AG04450 (cell line): Measurements from ENCODE around the gene BCKDK. TPM values are rescaled to one million over a fixed set of nuclear protein-coding genes. Genes with fewer than 3 reads are reported as not detected.

Experiments used
- CTCF ChIA-PET: fragments of 300-600, 350-600 bp; formaldehyde crosslinking; extraction: SDS; loops from one replicate; lab custom pipeline; 2022; ENCODE audit warnings: antibody characterized with exemption, inconsistent platforms; lab: Charles Lee
- POLR2A ChIA-PET: fragments of 350-600 bp; formaldehyde crosslinking; extraction: SDS; loops from one replicate; lab custom pipeline; 2021; ENCODE audit warnings: antibody characterized with exemption, inconsistent platforms; lab: Yijun Ruan, JAX
- DNase-seq: peaks from one replicate; pipeline ENCODE4 v3.0.0-alpha.2; 2011; ENCODE audit warnings: low read depth, low spot score
- H3K27ac ChIP-seq: one replicate; pipeline ENCODE4 v1.5.1; 2012; ENCODE audit warnings: low read depth, low read length, control low read depth
- H3K27me3 ChIP-seq: one replicate; pipeline ENCODE4 v1.6.0; 2012; ENCODE audit warnings: low read length; ENCODE audit not compliant: control insufficient read depth, insufficient read depth
- H3K4me3 ChIP-seq: 2 replicates; pipeline ENCODE4 v1.5.1; 2011; ENCODE audit warnings: mild to moderate bottlenecking, low read depth, low read length, control low read depth
- H3K9me3 ChIP-seq: 2 replicates; pipeline ENCODE4 v1.5.1; 2012; ENCODE audit warnings: low read length; ENCODE audit not compliant: control insufficient read depth, insufficient read depth
- CTCF ChIP-seq: IDR thresholded peaks from 2 replicates; pipeline ENCODE4 v1.5.1; 2011; ENCODE audit warnings: low read depth, low read length, control low read depth, inconsistent platforms
- polyA plus RNA-seq: library from polyadenylated mRNA; depleted of rRNA; stranded (reverse); fragments of >200 nt; gene quantifications from 2 replicates; pipeline ENCODE4 v1.2.3, GENCODE V29; 2011

BCKDK gene
- polyA plus RNA-seq, 1 experiment = 31.6 TPM

GRCh38 chr16:31129568-31130335 is 21.6 kb downstream of the BCKDK start:
- DNase-seq = no peak
- H3K4me3 ChIP-seq = no peak overlapping the region
- no peaks in the 10 kb centered on the region for H3K9me3 ChIP-seq
- POLR2A ChIA-PET = interaction anchor here (0.7 kb wide), 1 partner anchor 13 kb away, joined by 3 read pairs; no protein-coding TSS in a partner anchor
- CTCF ChIA-PET = interaction anchor here (1.3 kb wide), 1 partner anchor 13 kb away, joined by 4 read pairs; no protein-coding TSS in a partner anchor
- H3K27me3 ChIP-seq = peaks cover under 1% of the 10 kb centered on the region
- no peak overlapping the region for H3K27ac ChIP-seq
- no peak for TF ChIP-seq CTCF

DNA sequence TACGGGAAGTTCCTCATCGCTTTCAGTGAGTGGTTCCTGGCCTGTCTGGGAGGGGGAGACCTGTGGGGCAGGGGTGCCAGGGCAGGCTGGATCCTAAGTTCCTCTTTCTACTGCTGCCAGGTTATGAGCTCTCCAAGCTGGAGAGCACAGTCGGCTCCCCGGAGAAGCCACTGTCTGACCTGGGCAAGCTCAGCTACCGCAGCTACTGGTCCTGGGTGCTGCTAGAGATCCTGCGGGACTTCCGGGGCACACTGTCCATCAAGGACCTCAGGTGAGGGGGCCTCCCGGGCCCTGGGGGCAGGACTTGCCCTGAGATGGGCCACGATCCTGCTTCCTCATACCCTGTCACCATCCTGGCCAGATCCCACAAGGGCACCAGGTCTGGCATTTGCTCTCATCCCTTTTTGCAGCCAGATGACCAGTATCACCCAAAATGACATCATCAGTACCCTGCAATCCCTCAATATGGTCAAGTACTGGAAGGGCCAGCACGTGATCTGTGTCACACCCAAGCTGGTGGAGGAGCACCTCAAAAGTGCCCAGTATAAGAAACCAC is 22.2 kb downstream of the BCKDK start:
- no peak for DNase-seq
- POLR2A ChIA-PET = no interaction called here
- CTCF ChIA-PET = interaction anchor here (1.3 kb wide), 1 partner anchor 12 kb away, joined by 4 read pairs; no protein-coding TSS in a partner anchor
- Histone ChIP-seq H3K27ac (no peak overlapping the region), H3K4me3 (no peak overlapping the region), H3K27me3 (peaks cover 2% of the 10 kb centered on the region), H3K9me3 (no peaks in the 10 kb centered on the region)
- TF ChIP-seq CTCF = no peak

- no peak for TF ChIP-seq CTCF
- H3K27me3 ChIP-seq = peaks cover 2% of the 10 kb centered on the region
- POLR2A ChIA-PET = no interaction called here
- no peak overlapping the region for H3K27ac ChIP-seq
- no peaks in the 10 kb centered on the region for H3K9me3 ChIP-seq
- DNase-seq = no peak
- H3K4me3 ChIP-seq = no peak overlapping the region
- CTCF ChIA-PET = interaction anchor here (1.3 kb wide), 1 partner anchor 12 kb away, joined by 4 read pairs; no protein-coding TSS in a partner anchor
Observed at GRCh38 chr16:31130899-31131298, 22.7 kb downstream of the BCKDK start.

DNA sequence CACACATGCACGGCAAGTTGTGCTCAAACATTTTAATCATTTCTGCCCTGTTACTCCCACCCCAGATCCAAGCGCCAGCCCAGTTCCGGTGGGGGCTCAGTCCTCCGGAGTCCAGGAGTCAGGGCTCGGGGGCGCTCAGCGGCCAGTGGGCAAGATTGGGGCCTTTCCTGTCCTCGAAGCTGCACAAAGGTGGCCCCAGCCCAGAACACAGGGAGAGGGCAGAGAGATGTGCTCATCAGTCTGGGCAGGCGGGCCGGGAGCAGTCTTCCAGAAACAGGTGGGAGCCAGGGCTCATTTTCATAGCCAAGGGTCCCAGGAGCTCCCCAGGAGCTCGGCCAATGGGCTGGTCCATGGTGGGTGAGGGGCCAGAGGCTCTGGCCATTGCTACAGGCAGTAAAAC is 23.2 kb downstream of the BCKDK start:
- Histone ChIP-seq H3K27ac (no peak overlapping the region), H3K27me3 (peaks cover 2% of the 10 kb centered on the region), H3K9me3 (no peaks in the 10 kb centered on the region), H3K4me3 (no peak overlapping the region)
- ChIA-PET POLR2A (interaction anchor here (1.3 to 1.7 kb wide), 2 partner anchors 11 to 14 kb away, joined by 3 read pairs; partner anchors contain the start of gene KAT8), CTCF (no interaction called here)
- no peak for DNase-seq
- no peak for TF ChIP-seq CTCF

- POLR2A ChIA-PET = interaction anchor here (1.3 to 1.7 kb wide), 2 partner anchors 10 to 15 kb away, joined by 3 read pairs; partner anchors contain the start of gene KAT8
- Histone ChIP-seq H3K9me3 (no peaks in the 10 kb centered on the region), H3K27ac (no peak overlapping the region), H3K27me3 (peaks cover 2% of the 10 kb centered on the region), H3K4me3 (no peak overlapping the region)
- no peak for DNase-seq
- no peak for TF ChIP-seq CTCF
- CTCF ChIA-PET = no interaction called here
Observed at GRCh38 chr16:31131841-31132271, 23.7 kb downstream of the BCKDK start.
